Mesendoderm (in vitro differentiated cells): ENCODE data around the gene TPRG1L.

Experiments
- DNase-seq: peaks from one replicate; pipeline ENCODE4 v3.0.0; 2013
- H2AK5ac ChIP-seq: 2 replicates; pipeline ENCODE4 v1.6.1; 2013; ENCODE audit warnings: low read length, inconsistent platforms
- H2BK120ac ChIP-seq: 2 replicates; pipeline ENCODE4 v1.6.1; 2013; ENCODE audit warnings: low read depth, mild to moderate bottlenecking, low read length, moderate library complexity, mixed read lengths
- H2BK15ac ChIP-seq: replicated peaks from 2 replicates; pipeline ENCODE4 v1.6.1; 2013; ENCODE audit warnings: low read depth, mild to moderate bottlenecking, moderate library complexity
- H2BK5ac ChIP-seq: 2 replicates; pipeline ENCODE4 v1.6.1; 2013; ENCODE audit warnings: low read length, inconsistent platforms
- H3K18ac ChIP-seq: 2 replicates; pipeline ENCODE4 v1.6.1; 2013; ENCODE audit warnings: mild to moderate bottlenecking, low read length, mixed read lengths
- H3K23ac ChIP-seq: one replicate; pipeline ENCODE4 v1.6.1; 2013; ENCODE audit warnings: low read length
- H3K27ac ChIP-seq: 2 replicates; pipeline ENCODE4 v1.5.1; 2013; ENCODE audit warnings: low read depth, mild to moderate bottlenecking, inconsistent platforms, low read length, moderate library complexity
- H3K27me3 ChIP-seq: 2 replicates; pipeline ENCODE4 v1.6.1; 2013; ENCODE audit warnings: low read length, control low read depth, mild to moderate bottlenecking, inconsistent platforms; ENCODE audit not compliant: insufficient read depth, poor library complexity
- H3K36me3 ChIP-seq: 2 replicates; pipeline ENCODE4 v1.6.1; 2013; ENCODE audit warnings: low read length, inconsistent platforms; ENCODE audit not compliant: control insufficient read depth, insufficient read depth
- H3K4ac ChIP-seq: one replicate; pipeline ENCODE4 v1.6.1; 2013; ENCODE audit warnings: low read depth, mild to moderate bottlenecking, low read length, moderate library complexity
- H3K4me1 ChIP-seq: 2 replicates; pipeline ENCODE4 v1.6.1; 2013; ENCODE audit warnings: low read depth, low read length, inconsistent platforms; ENCODE audit not compliant: control insufficient read depth
- H3K4me2 ChIP-seq: 2 replicates; pipeline ENCODE4 v1.6.1; 2013; ENCODE audit warnings: low read length
- H3K4me3 ChIP-seq: 2 replicates; pipeline ENCODE4 v1.5.1; 2013; ENCODE audit warnings: mild to moderate bottlenecking, low read length
- H3K56ac ChIP-seq: one replicate; pipeline ENCODE4 v1.6.1; 2013; ENCODE audit warnings: low read length
- H3K79me1 ChIP-seq: 2 replicates; pipeline ENCODE4 v1.6.1; 2013; ENCODE audit warnings: low read length, inconsistent platforms
- H3K79me2 ChIP-seq: 2 replicates; pipeline ENCODE4 v1.6.1; 2013; ENCODE audit warnings: mild to moderate bottlenecking, low read length; ENCODE audit not compliant: control insufficient read depth, insufficient read depth
- H3K9ac ChIP-seq: 2 replicates; pipeline ENCODE4 v1.6.1; 2013; ENCODE audit warnings: low read length, inconsistent platforms
- H4K5ac ChIP-seq: one replicate; pipeline ENCODE4 v1.6.1; 2013; ENCODE audit warnings: low read length
- H4K8ac ChIP-seq: one replicate; pipeline ENCODE4 v1.6.1; 2013; ENCODE audit warnings: low read depth, mild to moderate bottlenecking, control low read depth, low read length, moderate library complexity
- WGBS: extraction: QIAGEN DNeasy Blood & Tissue Kit; methylation state at CpG from one replicate; pipeline ENCODE4 v1.1.7; 2013; ENCODE audit warnings: low lambda C conversion rate, missing lambda C conversion rate; ENCODE audit not compliant: insufficient coverage; ENCODE audit errors: extremely low coverage; 5-methylcytosine and 5-hydroxymethylcytosine counted together

Gene TPRG1L

DNA sequence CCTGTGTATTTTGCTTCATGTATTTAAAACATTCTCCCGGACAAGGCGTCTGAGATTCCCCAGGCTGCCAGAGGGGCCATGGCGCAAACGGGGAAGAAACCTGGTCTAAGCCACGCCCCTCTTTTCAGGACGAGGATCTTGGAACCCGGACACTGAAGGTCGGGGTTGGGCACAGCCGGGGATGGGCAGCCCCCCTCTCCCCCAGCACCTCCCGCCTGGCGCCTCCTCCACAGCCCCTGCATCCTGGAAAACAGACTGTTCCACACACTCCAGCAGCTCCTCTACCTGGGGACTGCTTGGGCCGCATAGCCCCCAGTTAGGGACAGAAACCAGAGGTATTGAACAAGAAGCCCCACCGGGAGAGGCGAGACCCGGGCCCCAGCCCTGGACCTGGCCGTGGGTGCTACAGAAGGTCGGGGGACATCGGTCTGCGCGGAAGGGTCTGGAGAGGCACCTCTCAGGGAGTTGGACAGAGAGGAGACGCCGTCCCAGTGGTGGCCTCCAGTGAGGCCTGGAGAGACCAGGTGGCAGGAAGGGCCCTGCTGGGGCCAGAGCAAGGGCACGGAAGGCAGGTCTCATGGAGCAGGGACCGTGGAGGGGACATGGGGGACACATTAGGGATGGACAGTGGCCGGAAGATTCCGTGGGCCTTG, 32.9 kb downstream of the TPRG1L start:
- Histone ChIP-seq H3K23ac (no peak overlapping the region), H3K79me2 (no peaks in the 10 kb centered on the region), H2BK120ac (no peak overlapping the region), H3K4ac (no peak overlapping the region), H3K56ac (no peak overlapping the region), H2BK15ac (no peak overlapping the region), H2AK5ac (no peak overlapping the region), H3K4me3 (no peak overlapping the region), H4K8ac (no peak overlapping the region), H3K4me2 (no peak overlapping the region), H3K9ac (no peak overlapping the region), H3K79me1 (no peaks in the 10 kb centered on the region), H3K18ac (no peak overlapping the region), H3K27me3 (peaks cover 25% of the 10 kb centered on the region), H3K36me3 (no peaks in the 10 kb centered on the region), H4K5ac (no peak overlapping the region), H2BK5ac (no peak overlapping the region), H3K4me1 (no peaks in the 10 kb centered on the region), H3K27ac (no peak overlapping the region)
- no peak for DNase-seq
- no CpG with 5 or more reads among the region's 26 CpGs for WGBS

DNA sequence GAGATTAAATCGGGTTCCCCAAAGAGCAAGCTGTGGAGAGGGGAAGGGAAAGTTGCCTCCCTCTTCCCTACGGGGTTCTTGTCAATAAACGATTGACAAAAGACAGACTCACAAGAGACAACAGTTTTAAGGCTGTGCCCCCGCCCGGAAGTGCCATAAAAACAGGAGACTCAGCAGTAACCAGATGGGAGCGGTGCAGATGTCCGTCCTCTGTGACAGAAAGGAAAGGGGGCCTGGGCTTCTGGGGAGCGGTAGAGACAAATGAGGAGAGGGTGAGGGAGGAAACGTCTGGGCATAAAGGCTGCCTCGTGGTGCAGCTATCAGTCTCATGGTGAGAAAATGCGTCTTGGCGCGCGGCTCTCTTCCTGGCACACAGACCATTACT, 33.4 kb downstream of the TPRG1L start:
- Histone ChIP-seq H3K4ac (no peak overlapping the region), H2AK5ac (no peak overlapping the region), H3K27me3 (peaks cover 20% of the 10 kb centered on the region), H3K36me3 (no peaks in the 10 kb centered on the region), H3K9ac (no peak overlapping the region), H2BK5ac (no peak overlapping the region), H3K79me1 (no peaks in the 10 kb centered on the region), H3K18ac (no peak overlapping the region), H2BK120ac (no peak overlapping the region), H3K27ac (no peak overlapping the region), H3K23ac (no peak overlapping the region), H2BK15ac (no peak overlapping the region), H4K5ac (no peak overlapping the region), H3K79me2 (no peaks in the 10 kb centered on the region), H3K4me1 (no peaks in the 10 kb centered on the region), H4K8ac (no peak overlapping the region), H3K4me3 (no peak overlapping the region), H3K56ac (no peak overlapping the region), H3K4me2 (no peak overlapping the region)
- WGBS = no CpG with 5 or more reads among the region's 14 CpGs
- no peak for DNase-seq

DNA sequence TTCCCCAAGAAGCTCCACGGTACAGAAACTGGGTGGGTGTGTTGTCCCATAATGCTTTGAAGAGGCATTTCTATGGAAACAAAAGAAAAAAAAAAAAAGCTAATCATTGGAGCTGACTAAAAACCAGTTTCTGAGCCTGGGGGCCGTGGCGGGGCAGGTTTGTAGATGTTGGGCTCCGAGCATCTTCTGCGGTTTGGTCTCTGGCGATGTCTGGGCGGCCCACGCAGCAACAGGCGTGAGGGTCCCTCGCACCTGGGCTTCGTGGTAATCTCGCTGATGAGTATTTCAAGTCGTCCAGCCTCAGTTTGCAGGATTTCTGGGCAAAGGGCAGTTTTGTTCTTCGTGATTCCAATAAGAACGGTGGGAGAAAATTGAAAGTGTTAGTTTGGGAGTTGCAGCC, 34.3 kb downstream of the TPRG1L start:
- Histone ChIP-seq H3K4ac (no peak overlapping the region), H2BK120ac (no peak overlapping the region), H4K8ac (no peak overlapping the region), H3K18ac (no peak overlapping the region), H2BK5ac (no peak overlapping the region), H2BK15ac (no peak overlapping the region), H3K27me3 (peaks cover 12% of the 10 kb centered on the region), H4K5ac (no peak overlapping the region), H3K4me1 (no peaks in the 10 kb centered on the region), H3K36me3 (no peaks in the 10 kb centered on the region), H3K79me2 (no peaks in the 10 kb centered on the region), H3K79me1 (no peaks in the 10 kb centered on the region), H3K4me2 (no peak overlapping the region), H3K4me3 (no peak overlapping the region), H3K23ac (no peak overlapping the region), H2AK5ac (no peak overlapping the region), H3K9ac (no peak overlapping the region), H3K56ac (no peak overlapping the region), H3K27ac (no peak overlapping the region)
- DNase-seq = no peak
- no CpG with 5 or more reads among the region's 15 CpGs for WGBS

DNA sequence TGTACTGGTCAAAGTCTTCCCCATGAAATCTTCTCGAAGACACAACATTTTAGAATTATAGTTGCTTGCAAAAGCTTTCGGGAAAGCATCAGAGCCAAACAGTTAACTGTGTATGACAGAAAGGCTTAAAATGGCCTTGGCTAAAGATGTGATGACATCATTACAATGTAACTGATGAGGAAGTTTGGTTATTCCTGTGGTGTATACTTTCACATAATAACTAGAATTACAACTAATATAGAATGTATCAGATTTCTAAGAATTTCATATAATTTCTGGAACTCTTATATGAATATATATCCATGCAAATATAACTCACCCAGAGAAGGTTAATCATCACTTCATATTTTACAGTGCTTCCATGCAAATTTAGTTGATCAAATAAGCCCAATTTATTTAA, 35.9 kb downstream of the TPRG1L start:
- H3K4me1 ChIP-seq = no peaks in the 10 kb centered on the region
- no peak overlapping the region for H3K56ac ChIP-seq
- no peaks in the 10 kb centered on the region for H3K79me2 ChIP-seq
- DNase-seq = no peak
- no peak overlapping the region for H3K23ac ChIP-seq
- H3K27me3 ChIP-seq = peaks cover under 1% of the 10 kb centered on the region
- H3K27ac ChIP-seq = no peak overlapping the region
- no peak overlapping the region for H3K4me2 ChIP-seq
- H3K36me3 ChIP-seq = no peaks in the 10 kb centered on the region
- H2AK5ac ChIP-seq = no peak overlapping the region
- H2BK120ac ChIP-seq = no peak overlapping the region
- no peak overlapping the region for H3K4me3 ChIP-seq
- H4K8ac ChIP-seq = no peak overlapping the region
- no peak overlapping the region for H2BK5ac ChIP-seq
- no peaks in the 10 kb centered on the region for H3K79me1 ChIP-seq
- no peak overlapping the region for H3K18ac ChIP-seq
- no peak overlapping the region for H3K9ac ChIP-seq
- H3K4ac ChIP-seq = no peak overlapping the region
- no CpG with 5 or more reads among the region's 2 CpGs for WGBS
- no peak overlapping the region for H2BK15ac ChIP-seq
- no peak overlapping the region for H4K5ac ChIP-seq

DNA sequence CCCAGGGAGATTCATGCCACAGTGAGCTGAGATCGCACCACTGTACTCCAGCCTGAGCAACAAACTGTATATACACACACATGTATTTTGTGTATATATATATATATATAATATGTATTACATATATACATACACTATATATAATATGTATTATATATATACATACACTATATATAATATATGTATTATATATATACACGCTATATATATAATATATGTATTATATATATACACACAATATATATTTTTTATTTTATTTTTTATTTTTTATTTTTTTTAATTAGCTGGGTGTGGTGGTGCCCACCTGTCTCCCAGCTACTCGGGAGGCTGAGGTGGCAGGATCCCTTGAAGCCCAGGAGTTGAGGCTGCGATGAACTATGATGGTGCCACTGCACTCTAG, 36.8 kb downstream of the TPRG1L start:
- H3K9ac ChIP-seq = no peak overlapping the region
- H3K4ac ChIP-seq = no peak overlapping the region
- no peak overlapping the region for H3K4me2 ChIP-seq
- H4K5ac ChIP-seq = no peak overlapping the region
- no peaks in the 10 kb centered on the region for H3K4me1 ChIP-seq
- no peak overlapping the region for H2BK120ac ChIP-seq
- no peak overlapping the region for H3K27ac ChIP-seq
- no peak overlapping the region for H3K56ac ChIP-seq
- no peak overlapping the region for H3K18ac ChIP-seq
- H3K79me1 ChIP-seq = no peaks in the 10 kb centered on the region
- H4K8ac ChIP-seq = no peak overlapping the region
- no peaks in the 10 kb centered on the region for H3K36me3 ChIP-seq
- no peaks in the 10 kb centered on the region for H3K27me3 ChIP-seq
- H3K79me2 ChIP-seq = no peaks in the 10 kb centered on the region
- WGBS = no CpG with 5 or more reads among the region's 4 CpGs
- H2BK5ac ChIP-seq = no peak overlapping the region
- no peak overlapping the region for H2AK5ac ChIP-seq
- H2BK15ac ChIP-seq = no peak overlapping the region
- no peak overlapping the region for H3K4me3 ChIP-seq
- no peak overlapping the region for H3K23ac ChIP-seq
- no peak for DNase-seq

DNA sequence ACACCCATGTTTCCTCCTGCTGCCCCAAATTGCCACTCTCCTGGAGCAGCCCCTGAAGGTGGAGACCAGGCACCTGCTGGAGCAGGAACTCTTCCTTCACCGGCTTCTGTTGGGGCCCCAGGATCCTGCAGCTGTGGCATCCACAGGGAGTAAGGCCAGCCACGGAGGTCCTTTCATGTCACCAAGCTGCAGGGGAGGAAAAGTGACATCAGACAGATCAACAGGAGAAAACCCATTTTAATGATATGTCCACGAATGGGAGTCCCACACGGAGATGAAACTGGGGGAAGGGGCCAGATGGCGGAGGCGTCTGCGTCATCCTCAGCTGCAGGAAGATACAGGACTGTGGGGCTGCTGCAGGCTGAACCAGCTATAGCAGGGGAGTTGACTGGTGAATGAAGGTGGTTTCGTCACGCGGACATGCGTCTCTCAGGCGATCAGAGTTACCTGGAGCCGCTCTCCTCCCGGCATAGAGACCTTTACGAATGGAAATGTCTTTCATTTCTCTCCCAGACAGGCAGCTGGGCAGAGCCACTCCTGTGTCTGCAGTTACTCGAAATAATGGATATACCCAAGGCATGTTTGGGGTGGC, 37.4 kb downstream of the TPRG1L start:
- H3K56ac ChIP-seq = no peak overlapping the region
- no CpG with 5 or more reads among the region's 16 CpGs for WGBS
- no peaks in the 10 kb centered on the region for H3K36me3 ChIP-seq
- no peak overlapping the region for H2BK120ac ChIP-seq
- no peak overlapping the region for H3K4ac ChIP-seq
- H4K5ac ChIP-seq = no peak overlapping the region
- no peak overlapping the region for H4K8ac ChIP-seq
- no peak overlapping the region for H2BK5ac ChIP-seq
- no peaks in the 10 kb centered on the region for H3K79me2 ChIP-seq
- no peaks in the 10 kb centered on the region for H3K4me1 ChIP-seq
- no peak overlapping the region for H2BK15ac ChIP-seq
- no peak overlapping the region for H3K4me3 ChIP-seq
- no peak overlapping the region for H3K18ac ChIP-seq
- DNase-seq = no peak
- H3K27ac ChIP-seq = no peak overlapping the region
- no peak overlapping the region for H3K4me2 ChIP-seq
- H3K9ac ChIP-seq = no peak overlapping the region
- no peak overlapping the region for H3K23ac ChIP-seq
- H3K27me3 ChIP-seq = no peaks in the 10 kb centered on the region
- no peak overlapping the region for H2AK5ac ChIP-seq
- H3K79me1 ChIP-seq = no peaks in the 10 kb centered on the region
